Vein endothelial cell (primary cell): ENCODE measurements around the gene C6. TPM values are rescaled to one million over a fixed set of nuclear protein-coding genes. Genes with fewer than 3 reads are reported as not detected.

Source experiments
- total RNA-seq: library from RNA; depleted of rRNA; stranded (reverse); fragments of >200 nt; gene quantifications from 2 replicates; pipeline ENCODE4 v1.2.3, GENCODE V29; 2012

Gene C6
- not detected in 2 replicates for total RNA-seq

GRCh38 chr5:41213340-41213739 lies at the start of gene C6:
TSS of gene C6 (minus strand) at chr5:41213532. CDS start at chr5:41203230, 10,302 bp downstream.

Other genes starting within 250 kb of the C6 start
- not detected in 2 replicates for gene MROH2B, start 142.2 kb downstream of the C6 start, total RNA-seq